GM12878 (cell line): ENCODE results near the gene FKBP7. TPM values are rescaled to one million over a fixed set of nuclear protein-coding genes. Genes with fewer than 3 reads are reported as not detected.

Experiments
- ASH2L ChIP-seq: fragments of 300-600, 200-600 bp; sonication (generic); IDR thresholded peaks from 2 replicates; pipeline ENCODE4 v1.6.1; 2017; ENCODE audit warnings: low read depth, mild to moderate bottlenecking, borderline replicate concordance
- CEBPZ ChIP-seq: fragments of 150-350 bp; IDR thresholded peaks from 2 replicates; pipeline ENCODE4 v1.6.1; 2016; ENCODE audit warnings: low read depth, low read length
- CHD2 ChIP-seq: IDR thresholded peaks from 2 replicates; pipeline ENCODE4 v1.6.1; 2011; ENCODE audit warnings: low read depth, low read length, improper control_type of control experiment, borderline replicate concordance
- CREM ChIP-seq: IDR thresholded peaks from 2 replicates; pipeline ENCODE4 v1.6.1; 2014; ENCODE audit warnings: antibody characterized with exemption, low read depth
- ETV6 ChIP-seq, 2 experiments: fragments of 450-650 bp in 1 of 2; IDR thresholded peaks in 1 of 2; conservative IDR thresholded peaks in 1 of 2; 2 replicates each; pipeline ENCODE4 v1.6.1; 2014; ENCODE audit warnings: antibody characterized with exemption in 1 of 2, borderline replicate concordance in 1 of 2, low read depth in 1 of 2, mild to moderate bottlenecking in 1 of 2, moderate library complexity in 1 of 2
- HDAC2 ChIP-seq: fragments of 200-600 bp; sonication (generic); IDR thresholded peaks from 2 replicates; pipeline ENCODE4 v1.6.1; 2017
- IKZF1 ChIP-seq: fragments of 450-650 bp; conservative IDR thresholded peaks from 2 replicates; pipeline ENCODE4 v1.6.1; 2017; ENCODE audit warnings: antibody characterized with exemption, mild to moderate bottlenecking
- IRF4 ChIP-seq: IDR thresholded peaks from 2 replicates; pipeline ENCODE4 v1.6.1; 2011; ENCODE audit warnings: low read depth, low read length
- JUNB ChIP-seq: IDR thresholded peaks from 2 replicates; pipeline ENCODE4 v1.6.1; 2016; ENCODE audit warnings: antibody characterized with exemption, mild to moderate bottlenecking
- KDM1A ChIP-seq: fragments of 200-600 bp; sonication (generic); IDR thresholded peaks from 2 replicates; pipeline ENCODE4 v1.6.1; 2016; ENCODE audit warnings: borderline replicate concordance
- MEF2A ChIP-seq: IDR thresholded peaks from 2 replicates; pipeline ENCODE4 v1.6.1; 2011; ENCODE audit warnings: low read depth, mild to moderate bottlenecking, low read length, moderate library complexity; ENCODE audit not compliant: insufficient read depth
- MEF2B ChIP-seq: fragments of 450-650 bp; IDR thresholded peaks from 2 replicates; pipeline ENCODE4 v1.6.1; 2018; ENCODE audit warnings: mild to moderate bottlenecking, moderate library complexity; ENCODE audit not compliant: partially characterized antibody, poor library complexity, severe bottlenecking
- MLLT1 ChIP-seq: fragments of 450-650 bp; IDR thresholded peaks from 2 replicates; pipeline ENCODE4 v1.6.1; 2016; ENCODE audit warnings: mild to moderate bottlenecking
- MYB ChIP-seq: fragments of 150-350 bp; IDR thresholded peaks from 2 replicates; pipeline ENCODE4 v1.6.1; 2014; ENCODE audit warnings: mild to moderate bottlenecking, low read depth, low read length, borderline replicate concordance
- NFIC ChIP-seq: IDR thresholded peaks from 2 replicates; pipeline ENCODE4 v1.6.1; 2012; ENCODE audit warnings: low read depth, mild to moderate bottlenecking, inconsistent platforms, low read length, moderate library complexity
- NFXL1 ChIP-seq: fragments of 450-650 bp; IDR thresholded peaks from 2 replicates; pipeline ENCODE4 v1.6.1; 2017; ENCODE audit warnings: antibody characterized with exemption, mild to moderate bottlenecking, borderline replicate concordance
- NFYA ChIP-seq: IDR thresholded peaks from 2 replicates; pipeline ENCODE4 v1.6.1; 2011; ENCODE audit warnings: low read depth, mild to moderate bottlenecking, low read length, improper control_type of control experiment, borderline replicate concordance
- POLR2AphosphoS5 ChIP-seq: IDR thresholded peaks from 2 replicates; pipeline ENCODE4 v1.6.1; 2011; ENCODE audit warnings: mild to moderate bottlenecking, low read length, inconsistent platforms
- POU2F2 ChIP-seq: IDR thresholded peaks from 3 replicates; pipeline ENCODE4 v1.6.1; 2011; ENCODE audit warnings: low read depth, mild to moderate bottlenecking, low read length, borderline replicate concordance
- RELA ChIP-seq: fragments of 450-650 bp; IDR thresholded peaks from 2 replicates; pipeline ENCODE4 v1.8.0; 2014; ENCODE audit warnings: borderline replicate concordance; ENCODE audit not compliant: partially characterized antibody
- SP1 ChIP-seq: IDR thresholded peaks from one replicate; pipeline ENCODE4 v1.6.1; 2011; ENCODE audit warnings: low read depth, low read length
- STAT1 ChIP-seq: fragments of 450-650 bp; conservative IDR thresholded peaks from 2 replicates; pipeline ENCODE4 v1.6.1; 2014; ENCODE audit warnings: antibody characterized with exemption, mild to moderate bottlenecking
- TCF3 ChIP-seq: IDR thresholded peaks from 2 replicates; pipeline ENCODE4 v1.6.1; 2012; ENCODE audit warnings: low read depth, mild to moderate bottlenecking, low read length, borderline replicate concordance; ENCODE audit not compliant: insufficient read depth
- USF1 ChIP-seq: IDR thresholded peaks from 2 replicates; pipeline ENCODE4 v1.6.1; 2011; ENCODE audit warnings: borderline replicate concordance, low read depth, mild to moderate bottlenecking, moderate library complexity, mixed read lengths, low read length; ENCODE audit not compliant: insufficient read depth; ENCODE audit errors: extremely low read length
- USF2 ChIP-seq: IDR thresholded peaks from 2 replicates; pipeline ENCODE4 v1.6.1; 2011; ENCODE audit warnings: low read depth, low read length, improper control_type of control experiment, borderline replicate concordance
- YY1 ChIP-seq: IDR thresholded peaks from 2 replicates; pipeline ENCODE4 v1.6.1; 2011; ENCODE audit warnings: low read depth, mild to moderate bottlenecking, low read length
- polyA plus RNA-seq, 11 experiments: library from polyadenylated mRNA; depleted of rRNA in 4 of 11; unstranded in 6 of 11; stranded (reverse) in 5 of 11; fragments of >200 nt; fragmentation: Nextera tagmentation in 4 of 11; fragmentation: Illumina TruSeq in 1 of 11; extraction: Ambion mirVana in 4 of 11; extraction: Trizol in 1 of 11; gene quantifications; 1 replicate in 1 of 11; 2 replicates in 10 of 11; pipeline versions ENCODE4 v1.2.1 to v1.2.3, GENCODE V29; 2011 to 2016; ENCODE audit warnings: inconsistent platforms in 2 of 11, missing spikeins in 2 of 11, low read depth in 1 of 11
- total RNA-seq, 4 experiments: library from RNA; depleted of rRNA in 3 of 4; stranded (reverse); fragments of >200 nt in 3 of 4; fragmentation: Illumina TruSeq in 1 of 4; extraction: Trizol in 1 of 4; gene quantifications; 2 replicates each; pipeline versions ENCODE4 v1.2.1 to v1.2.3, GENCODE V29; 2013 to 2021

Gene FKBP7
- total and polyA plus RNA-seq, 10 of the 15 experiments (the other 5 are each of a cell fraction or from before 2014, with no cell fraction given) = 5.6 to 16.7 (median 12.5) TPM

GRCh38 chr2:178482437-178482836 is 4.0 kb upstream of the FKBP7 start (continued):
- TF ChIP-seq NFIC (no peak), NFXL1 (no peak), JUNB (peak; percentile 78), SP1 (no peak), MLLT1 (no peak), MEF2A (no peak), USF1 (no peak), USF2 (no peak), CEBPZ (no peak), YY1 (no peak), KDM1A (no peak), POLR2AphosphoS5 (no peak), CHD2 (no peak), NFYA (no peak), POU2F2 (peak; percentile 85; the same call in 1 of the 3 replicates), IRF4 (peak; percentile 78), HDAC2 (no peak), IKZF1 (no peak), STAT1 (no peak), ASH2L (no peak), ETV6 (conservative IDR thresholded peaks at IDR 0.05 in 1 of 2, IDR thresholded peaks at IDR 0.05 in 1 of 2; ENCODE audit: borderline replicate concordance in 1 of 2, low read depth in 1 of 2) (no peak), MYB (no peak), CREM (peak; percentile 34; the same call in 1 of the 2 replicates), TCF3 (no peak), RELA (no peak), MEF2B (no peak)
